NCI-H1436 treated with DMSO at 0.1 percent for 48 hours (cell line): ENCODE data around the gene ETNPPL.
"Not testable (repeated sequence)": the region's sequence is repeated elsewhere in the genome, so short reads cannot be mapped to it uniquely, and the experiment has no call there.

ENCODE experiments used
- DNase-seq: peaks from one replicate; lab custom pipeline; 2025; lab: John Stamatoyannopoulos, UW

ETNPPL gene

DNA sequence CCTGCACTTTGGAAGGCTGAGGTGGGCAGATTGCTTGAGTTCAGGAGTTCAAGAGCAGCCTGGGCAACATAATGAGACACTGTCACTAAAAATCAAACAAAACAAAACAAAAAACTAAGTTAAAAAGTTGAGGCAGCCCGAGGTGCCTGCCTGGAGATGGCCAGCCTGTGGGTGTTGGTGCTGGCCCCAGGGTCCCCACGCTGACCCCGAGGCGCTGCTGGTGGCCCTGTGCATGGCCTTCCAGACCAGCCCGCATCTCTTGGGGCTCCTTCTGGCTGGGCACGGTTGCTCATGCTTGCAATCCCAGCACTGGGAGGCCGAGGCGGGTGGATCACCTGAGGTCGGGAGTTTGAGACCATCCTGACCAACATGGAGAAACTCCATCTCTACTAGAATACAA is 4.4 kb downstream of the ETNPPL start:
- DNase-seq: no peak

DNA sequence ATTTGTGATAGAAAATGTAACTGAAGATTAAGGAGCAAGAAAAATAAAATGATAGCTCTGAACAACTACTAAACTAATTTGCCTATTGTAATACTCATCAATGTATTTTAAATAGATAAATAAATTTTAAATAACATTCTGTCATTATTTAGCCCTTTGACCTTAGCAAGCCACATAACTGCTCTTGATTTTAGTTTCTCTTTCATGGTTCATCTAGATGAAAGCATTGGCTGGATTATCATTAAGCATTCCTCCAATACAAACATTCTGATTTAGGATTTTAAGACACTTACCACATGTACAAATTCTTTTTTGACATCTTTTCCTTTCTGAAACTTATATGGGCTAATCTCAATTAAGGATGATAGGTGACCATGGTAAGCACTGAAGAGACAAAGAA is 8.5 kb downstream of the ETNPPL start:
- DNase-seq: no peak

DNA sequence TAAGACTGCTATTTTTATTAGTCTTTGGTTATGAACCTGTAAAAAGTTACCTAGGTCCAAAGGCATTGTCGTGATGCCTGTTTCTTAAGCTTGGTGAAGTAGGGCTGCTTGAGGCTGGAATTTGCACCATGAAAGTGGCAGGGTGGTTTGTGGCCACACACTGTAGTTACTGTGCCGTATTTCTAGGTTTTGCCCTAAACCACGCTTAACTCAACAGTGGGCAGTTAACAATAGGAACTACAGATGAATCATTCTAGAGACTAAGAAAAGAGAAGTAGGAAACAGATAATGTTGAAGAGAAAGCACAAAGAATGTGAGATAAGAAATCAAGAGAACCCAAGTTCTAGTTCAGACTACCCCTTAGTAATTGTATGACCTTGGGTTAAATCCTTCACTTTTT is 11.5 kb downstream of the ETNPPL start:
- DNase-seq: no peak

DNA sequence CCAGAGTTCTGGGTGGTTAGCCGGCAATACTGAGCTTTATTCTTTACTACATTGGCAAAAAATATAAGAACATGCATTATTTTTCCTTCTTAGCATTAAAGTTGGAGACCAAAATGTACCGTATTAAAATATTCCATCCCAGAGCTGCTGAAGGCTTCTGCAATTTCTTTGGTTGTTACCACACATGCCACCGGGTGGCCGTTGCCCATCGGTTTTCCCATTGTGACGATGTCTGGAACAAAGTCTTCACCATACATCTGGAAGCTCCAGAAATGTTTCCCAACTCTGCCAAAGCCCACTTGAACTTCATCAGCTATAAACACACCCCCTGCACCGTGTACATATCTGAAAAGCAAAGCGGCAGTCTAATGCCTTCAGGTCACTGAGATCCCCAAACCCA is 13.7 kb downstream of the ETNPPL start:
- DNase-seq: no peak

DNA sequence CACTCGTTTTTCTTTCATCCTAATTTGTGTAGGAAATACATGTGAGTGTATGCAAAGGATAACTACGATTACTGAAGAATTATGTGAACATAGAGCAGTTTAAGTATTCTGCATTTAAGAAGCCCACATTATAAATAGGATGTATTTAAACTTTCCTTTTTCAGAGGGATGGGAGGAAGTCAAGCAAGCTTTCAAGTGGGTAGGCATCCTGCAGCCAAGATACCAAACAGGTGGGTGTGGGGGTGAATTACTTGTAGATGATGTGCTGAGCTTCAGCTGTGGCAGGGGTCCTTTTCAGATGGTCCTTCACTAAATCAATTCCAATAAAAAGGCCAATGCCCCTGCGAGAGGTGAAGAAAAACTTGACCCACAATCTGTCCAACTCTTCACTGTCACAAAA is 16.3 kb downstream of the ETNPPL start:
- no peak for DNase-seq

DNA sequence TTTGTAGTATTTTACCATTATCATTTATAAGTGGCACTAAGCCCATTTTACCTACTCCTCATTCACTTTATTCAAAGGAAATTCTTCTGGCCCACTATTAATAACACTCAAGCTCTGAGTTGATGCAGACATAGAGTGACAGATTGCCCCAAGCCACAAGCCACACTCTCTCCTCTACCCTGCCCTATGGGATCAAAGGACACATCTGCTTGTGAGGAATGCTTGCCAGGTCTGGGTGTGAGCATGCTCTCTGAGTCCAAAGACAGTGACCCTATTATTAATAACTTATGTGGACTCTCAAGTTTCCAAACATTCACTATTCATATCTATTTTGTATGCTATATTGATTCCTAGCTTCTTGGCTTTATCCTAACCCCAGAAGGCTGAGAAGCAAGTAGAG is 18.5 kb downstream of the ETNPPL start:
- no peak for DNase-seq

DNA sequence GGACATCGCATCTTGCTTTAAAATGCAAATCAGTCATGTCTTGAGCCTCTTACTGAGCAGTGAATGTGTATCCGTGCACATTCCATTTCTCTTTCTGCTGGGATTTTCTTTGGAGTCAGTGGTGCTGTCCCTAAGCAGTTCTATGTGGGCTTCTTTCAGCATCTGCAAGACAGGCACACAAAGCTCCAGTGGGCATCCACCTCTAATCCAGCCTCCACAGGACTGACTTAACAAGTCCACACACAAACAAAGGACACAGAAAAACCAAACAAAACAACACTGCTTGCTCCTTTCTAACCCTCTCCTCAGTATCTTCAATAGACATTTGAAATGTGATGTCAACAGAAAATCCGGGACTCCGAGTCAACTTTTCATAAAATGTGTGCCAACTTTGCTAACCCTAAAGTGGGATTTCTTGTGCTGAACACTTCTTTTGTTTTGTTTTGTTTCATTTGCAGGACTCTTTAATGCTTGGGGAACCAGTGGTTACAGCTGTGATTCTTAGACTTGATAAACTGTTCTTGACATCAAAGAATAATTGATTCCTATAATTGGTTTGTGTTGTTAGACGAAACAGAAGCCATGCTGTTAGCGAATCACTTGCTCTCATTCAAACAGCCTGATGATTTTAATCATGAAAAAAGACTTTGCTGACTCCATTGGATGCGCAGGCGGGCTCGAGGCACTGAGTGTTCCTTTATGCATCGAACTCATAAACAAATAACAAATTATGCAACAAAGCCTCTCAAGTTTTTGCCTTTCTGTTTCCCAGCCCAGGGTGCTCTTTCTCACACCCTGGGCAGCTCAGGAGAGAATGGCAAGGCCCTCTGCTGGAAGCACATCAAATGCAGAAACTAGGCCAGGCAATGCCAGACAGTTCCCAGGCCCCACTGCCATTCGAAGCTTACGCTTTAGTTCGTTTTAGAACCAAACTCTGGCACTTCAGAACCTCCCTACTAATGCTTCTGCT is 20.1 kb downstream of the ETNPPL start:
- DNase-seq: no peak

DNA sequence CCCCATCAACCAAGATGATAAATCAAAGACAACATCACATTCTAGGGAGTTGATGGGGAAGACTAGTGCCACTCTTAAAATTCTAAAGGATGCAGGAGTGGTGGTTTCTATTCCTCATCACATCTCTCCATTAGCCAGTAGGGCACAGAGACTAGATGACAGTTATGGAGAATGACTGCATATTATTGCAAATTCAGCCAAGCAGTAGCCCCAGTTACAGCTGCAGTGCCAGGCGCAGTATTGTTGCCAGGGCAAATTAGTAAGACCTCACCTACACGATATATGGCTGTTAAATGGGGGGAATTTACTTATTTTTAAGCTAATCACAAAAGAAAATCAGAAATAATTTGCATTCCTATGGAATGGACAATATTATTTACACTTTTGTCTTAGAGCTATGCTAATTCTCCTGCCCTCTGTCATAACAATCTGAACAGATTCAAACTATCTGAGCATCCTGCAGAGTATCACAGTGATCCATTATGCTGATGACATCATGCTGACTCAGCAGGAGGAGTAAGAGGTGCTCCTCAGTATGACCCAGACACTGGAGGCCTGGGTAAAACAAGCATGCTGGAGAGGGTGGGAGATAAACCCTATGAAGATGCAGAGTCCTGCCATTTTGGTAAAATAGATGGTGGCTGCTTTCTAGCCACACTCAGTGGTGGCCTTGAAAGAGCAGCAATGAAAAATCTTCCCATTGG is 24.7 kb downstream of the ETNPPL start:
- no peak for DNase-seq

DNA sequence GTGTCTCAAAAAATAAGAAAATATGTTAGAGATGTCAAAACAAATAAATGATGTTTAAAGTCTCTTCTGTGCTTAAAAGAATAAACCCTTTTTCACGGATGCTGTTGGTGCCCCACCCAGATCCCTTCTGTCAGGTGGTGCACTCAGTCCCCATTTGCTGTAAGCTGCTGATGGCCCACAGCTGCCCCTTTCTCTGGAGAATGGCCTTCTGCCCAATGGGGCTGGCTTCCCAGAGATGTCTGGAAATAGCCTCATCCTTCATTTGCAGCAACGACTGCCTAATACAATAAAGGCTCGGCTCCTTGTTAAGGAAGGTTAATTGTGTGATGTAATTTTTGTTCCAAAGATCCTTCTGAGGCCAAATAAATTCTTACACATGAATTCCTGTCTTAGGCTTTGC is 31.8 kb downstream of the ETNPPL start:
- no peak for DNase-seq

DNA sequence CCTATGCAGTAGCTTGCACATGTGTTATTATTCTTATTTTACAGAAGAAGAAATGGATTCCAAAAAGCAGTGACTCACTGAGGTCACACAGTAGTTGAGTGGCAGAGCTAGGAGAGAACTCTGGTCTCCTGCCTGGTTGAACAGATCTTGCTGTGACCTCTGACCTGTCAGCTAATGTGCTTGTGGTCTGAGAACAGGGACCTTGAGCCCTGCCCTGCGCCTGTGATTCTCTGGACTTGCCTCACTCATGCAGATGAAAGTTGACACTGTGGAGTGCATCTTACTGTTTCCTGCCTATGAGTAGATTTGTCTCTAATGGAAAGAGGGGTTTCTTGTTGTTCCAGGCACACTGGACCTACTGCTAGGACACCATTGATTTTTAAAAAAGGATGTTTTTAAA is 32.3 kb downstream of the ETNPPL start:
- no peak for DNase-seq

DNA sequence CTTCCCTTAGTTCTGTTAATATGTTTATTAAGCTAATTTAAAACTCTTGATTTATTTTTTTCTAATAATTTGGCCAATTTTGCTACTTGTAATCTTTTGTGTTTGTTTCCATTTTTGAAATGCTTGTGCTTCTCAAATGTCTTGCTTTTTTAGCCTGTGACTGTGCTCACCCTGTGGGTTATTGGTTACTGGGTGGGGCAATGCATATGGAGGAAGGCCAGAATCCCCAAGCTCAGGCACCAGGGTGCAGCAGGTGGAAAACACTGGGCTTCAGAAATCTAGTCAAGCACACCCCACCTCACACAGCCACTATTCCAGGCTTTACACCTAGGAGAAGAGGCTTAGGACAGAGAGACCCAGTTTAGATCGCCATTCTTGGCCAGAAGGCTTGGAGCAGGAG is 33.1 kb downstream of the ETNPPL start:
- DNase-seq: no peak

DNA sequence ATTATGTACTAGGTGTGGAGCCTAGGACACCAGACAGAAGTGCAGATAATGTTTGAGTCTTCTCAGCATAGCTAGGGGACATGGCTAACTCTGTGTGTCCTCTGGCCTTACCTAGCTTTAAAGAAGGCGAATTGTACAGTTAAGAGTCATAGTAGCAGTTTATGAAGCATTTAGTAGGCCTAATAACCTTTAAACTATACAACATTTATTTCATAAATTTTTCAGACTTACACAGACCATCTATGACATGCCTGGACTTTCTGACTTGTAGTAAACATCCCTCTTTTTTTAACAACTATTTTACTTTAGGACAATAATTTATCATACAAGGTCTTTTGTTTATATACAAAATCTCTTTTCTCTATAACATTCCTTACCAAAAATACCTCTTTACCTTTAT is 37.4 kb downstream of the ETNPPL start:
- DNase-seq: no peak

DNA sequence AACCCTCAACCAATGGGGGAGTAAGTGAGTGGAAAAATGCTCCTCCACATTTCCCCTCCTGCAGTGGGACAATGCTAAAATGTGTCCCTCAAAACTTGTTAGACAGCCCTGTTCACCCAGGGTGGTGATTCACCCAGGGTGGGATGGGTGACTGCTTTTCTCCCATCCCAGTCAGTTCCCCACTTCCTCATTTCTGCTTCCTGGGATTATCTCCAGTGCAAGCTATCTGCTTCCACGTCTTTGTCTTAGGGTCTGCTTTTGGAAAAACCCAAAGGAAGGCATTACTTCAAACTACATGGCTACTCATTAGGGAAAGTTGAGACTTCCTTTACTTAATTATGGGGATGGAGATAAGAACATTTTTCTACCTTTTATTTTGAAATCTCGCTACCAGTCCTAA is 45.5 kb downstream of the ETNPPL start:
- no peak for DNase-seq

DNA sequence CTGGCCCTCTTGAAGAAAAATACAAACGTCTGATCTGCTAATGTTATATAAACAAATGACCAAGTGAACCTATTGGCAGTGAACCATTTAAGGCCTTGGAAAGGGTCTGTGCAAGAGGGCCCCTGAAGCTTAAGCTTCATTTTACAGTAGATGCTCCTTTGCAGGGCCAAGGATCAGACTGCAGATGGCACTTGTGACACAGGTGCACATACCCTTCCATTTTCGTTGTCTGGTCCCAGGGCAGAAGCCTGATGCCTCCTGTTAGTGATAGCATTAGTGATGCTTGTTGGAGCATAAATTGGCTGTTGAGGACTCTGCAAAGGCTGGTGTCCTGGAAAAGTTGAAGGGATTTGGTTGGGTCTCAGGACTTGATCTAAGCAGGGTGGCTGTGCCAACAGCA is 46.5 kb downstream of the ETNPPL start:
- DNase-seq: no peak

DNA sequence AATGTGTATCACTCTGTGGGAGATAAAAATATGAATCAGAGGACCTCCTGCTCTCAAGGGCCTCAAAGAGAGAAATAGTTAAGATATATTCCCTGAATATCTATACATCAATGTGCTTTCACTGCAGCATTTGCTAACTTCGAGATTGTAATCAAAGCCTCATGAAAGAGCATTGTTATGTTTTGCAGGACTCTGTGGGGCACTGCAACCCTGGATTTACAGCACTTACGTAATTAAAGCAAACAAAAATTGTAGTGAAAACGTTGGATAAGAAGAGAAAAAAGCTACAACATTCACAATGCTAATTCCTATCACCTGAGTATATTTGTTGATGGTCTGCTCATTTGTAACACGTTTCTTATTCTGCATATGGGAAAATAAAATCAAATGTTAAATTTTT is 48.0 kb downstream of the ETNPPL start:
- DNase-seq: no peak

DNA sequence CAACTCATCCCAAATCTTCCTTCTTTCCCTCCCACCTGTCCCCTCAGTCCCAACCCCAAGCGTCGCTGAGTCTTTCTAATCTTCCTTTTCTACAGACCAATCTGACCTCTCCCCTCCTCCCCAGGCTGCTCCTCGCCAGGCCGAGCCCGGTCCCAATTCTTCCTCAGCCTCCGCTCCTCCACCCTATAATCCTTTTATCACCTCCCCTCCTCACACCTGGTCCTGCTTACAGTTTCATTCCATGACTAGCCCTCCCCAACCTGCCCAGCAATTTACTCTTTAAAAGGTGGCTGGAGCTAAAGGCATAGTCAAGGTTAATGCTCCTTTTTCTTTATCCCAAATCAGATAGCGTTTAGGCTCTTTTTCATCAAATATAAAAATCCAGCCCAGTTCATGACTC is 52.3 kb downstream of the ETNPPL start:
- not testable (repeated sequence) for DNase-seq

DNA sequence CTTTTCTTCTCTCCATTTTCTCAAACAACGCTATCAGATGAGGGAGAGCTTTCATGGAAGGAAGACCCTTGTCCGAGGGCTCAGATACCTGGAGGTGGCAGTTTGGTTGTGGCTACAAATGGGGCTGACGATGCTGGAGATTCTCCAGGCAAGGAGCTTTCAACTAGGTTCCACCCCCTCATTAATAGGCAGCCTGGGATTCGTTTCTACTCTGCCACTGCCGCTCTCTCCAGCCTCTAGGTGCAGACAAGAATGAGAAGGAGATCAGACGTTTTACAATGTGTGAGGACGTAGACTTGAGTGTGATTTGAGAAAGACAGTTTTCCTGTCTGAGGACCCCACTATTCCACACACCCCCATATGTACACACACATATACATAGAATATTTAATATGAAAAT is 53.1 kb downstream of the ETNPPL start:
- DNase-seq: no peak

DNA sequence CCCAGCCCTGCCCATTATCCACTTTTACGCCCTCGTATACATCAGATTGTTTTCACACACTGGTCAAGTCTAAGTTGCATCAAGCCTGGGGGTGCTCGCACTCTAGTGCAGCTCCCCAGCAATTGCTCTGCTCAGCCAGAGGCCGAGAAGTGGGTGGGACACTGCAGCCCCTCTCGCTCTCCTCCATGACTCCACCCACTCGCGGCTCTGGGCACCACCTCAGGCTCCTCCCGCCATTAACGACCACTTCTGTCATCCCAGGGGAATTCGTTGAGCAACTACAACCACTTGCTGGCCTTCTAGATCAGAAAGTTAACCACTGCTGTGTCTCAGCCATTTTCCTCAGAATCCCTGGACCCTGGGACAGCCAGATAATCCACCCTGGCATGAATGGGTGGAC is 53.6 kb downstream of the ETNPPL start:
- DNase-seq: no peak

DNA sequence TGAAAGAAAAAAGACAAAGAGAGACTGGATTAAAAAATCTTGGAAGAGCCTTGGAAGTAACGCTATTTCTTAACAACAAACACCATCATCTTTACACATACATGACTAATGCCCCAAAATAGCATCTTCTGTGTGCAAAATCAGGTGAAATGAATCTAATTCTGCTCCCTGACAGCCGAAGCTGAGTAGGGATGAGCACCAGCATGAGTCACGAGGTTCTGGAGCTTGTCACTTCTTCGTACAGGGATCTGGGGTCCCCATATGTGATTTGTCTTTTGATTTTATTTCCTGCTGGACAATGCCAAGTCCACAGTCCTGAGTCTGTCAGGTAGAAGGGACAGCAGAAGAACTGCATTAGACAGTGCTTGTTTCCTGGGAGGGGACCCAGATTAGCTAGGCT is 56.6 kb downstream of the ETNPPL start:
- no peak for DNase-seq

DNA sequence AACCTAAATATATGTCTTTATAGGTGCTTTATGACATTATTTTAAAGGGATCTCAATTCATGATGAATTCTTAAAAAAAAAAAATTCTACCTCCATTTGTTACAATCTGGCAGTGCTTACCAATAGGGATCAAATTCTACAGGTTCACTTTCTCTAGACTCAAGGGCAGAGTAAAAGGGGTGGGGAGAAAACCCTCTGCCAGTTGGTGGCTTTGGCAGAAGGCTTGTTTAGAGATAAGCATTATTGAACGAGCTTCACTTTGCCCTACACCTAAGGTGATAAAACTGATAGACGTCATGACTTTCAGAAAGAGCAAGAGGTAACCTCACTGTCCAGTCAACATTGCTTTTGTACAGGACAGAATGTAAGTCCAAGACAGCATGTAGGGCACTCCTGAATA is 58.9 kb downstream of the ETNPPL start:
- no peak for DNase-seq

DNA sequence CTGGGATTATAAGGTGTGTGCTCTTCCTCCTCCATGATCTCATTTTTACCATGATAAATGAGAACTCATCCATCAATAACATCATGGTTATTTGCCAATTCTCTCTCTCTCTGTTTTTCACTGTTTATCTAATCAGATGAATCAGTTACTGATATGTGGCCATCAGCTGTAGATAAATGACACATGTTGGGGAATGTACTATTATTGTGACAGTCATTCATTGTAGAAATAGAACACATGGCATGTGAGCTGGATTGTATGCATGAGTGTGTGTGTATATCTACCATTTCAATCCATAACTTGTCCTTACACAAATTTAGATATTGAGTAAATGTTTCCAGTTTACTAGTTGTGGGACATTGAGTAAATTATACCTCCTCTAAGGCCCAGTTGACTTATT is 59.5 kb downstream of the ETNPPL start:
- DNase-seq: no peak

DNA sequence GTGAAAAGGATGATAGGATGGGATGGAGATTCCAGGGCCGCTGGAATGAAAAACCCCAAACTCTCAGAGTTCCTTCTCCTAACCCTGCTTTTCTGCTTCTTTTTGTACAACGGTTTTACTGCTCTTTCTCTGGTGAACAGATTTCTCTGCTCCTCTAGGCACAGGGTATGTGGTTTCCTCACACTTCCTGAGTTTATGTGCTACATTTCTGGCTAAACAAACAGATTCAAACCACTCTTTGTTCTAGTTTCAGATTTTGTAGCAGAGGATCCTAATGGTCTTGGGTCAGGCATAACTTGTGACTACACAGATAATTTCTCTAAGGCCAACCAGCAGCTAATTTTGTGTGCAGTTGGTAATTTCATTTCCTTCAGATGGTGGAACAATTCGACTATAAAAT is 59.9 kb downstream of the ETNPPL start:
- DNase-seq: no peak

DNA sequence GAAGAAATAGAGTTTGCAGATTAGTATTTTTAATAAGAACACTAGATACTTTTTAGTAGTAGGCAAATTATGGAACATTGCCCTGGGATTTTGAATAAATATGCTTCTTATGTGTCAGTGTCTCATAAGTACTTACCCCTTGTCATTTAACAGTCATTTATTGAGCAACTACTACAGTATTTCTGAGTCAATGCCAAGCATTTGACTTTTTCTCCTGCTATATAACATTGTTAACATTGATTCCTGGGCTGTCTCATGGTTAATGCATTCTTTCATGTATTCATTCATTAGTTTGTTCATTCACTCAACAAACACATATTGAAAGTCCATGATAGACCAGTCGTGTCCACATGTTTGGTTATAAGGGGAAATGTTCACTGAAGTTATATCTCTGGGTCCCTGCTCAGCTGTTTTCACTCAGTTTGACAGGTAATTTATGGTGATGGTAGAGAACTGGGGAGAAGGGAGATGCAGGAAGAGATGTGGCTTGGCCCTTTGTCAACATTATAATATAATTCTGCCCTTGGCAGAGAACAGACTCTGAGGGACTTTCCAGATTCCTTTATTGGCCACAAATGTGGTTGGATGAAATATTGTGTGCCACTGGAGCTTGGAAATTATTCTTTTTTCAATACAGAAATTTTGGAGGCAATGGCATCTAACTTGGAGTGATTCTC is 62.6 kb downstream of the ETNPPL start:
- no peak for DNase-seq
